Mammary epithelial cell (primary cell): ENCODE data around the gene ZNF292.

ENCODE experiments used
- EZH2 ChIP-seq: IDR thresholded peaks from 2 replicates; pipeline ENCODE4 v1.6.1; 2012; ENCODE audit warnings: low read length, inconsistent platforms, borderline replicate concordance
- TF ChIP-seq, protein P1 (sequence below), 2 donors: IDR thresholded peaks in 1 of 2; conservative IDR thresholded peaks in 1 of 2; 2 replicates each; pipeline ENCODE4 v1.5.1; 2011 to 2012; ENCODE audit warnings: inconsistent platforms in 2 of 2, low read length in 2 of 2, mild to moderate bottlenecking in 2 of 2, control low read depth in 1 of 2, low read depth in 1 of 2; ENCODE audit not compliant: insufficient read depth in 1 of 2; ENCODE audit errors: extremely low read depth in 1 of 2

- TF ChIP-seq, protein P1, sequence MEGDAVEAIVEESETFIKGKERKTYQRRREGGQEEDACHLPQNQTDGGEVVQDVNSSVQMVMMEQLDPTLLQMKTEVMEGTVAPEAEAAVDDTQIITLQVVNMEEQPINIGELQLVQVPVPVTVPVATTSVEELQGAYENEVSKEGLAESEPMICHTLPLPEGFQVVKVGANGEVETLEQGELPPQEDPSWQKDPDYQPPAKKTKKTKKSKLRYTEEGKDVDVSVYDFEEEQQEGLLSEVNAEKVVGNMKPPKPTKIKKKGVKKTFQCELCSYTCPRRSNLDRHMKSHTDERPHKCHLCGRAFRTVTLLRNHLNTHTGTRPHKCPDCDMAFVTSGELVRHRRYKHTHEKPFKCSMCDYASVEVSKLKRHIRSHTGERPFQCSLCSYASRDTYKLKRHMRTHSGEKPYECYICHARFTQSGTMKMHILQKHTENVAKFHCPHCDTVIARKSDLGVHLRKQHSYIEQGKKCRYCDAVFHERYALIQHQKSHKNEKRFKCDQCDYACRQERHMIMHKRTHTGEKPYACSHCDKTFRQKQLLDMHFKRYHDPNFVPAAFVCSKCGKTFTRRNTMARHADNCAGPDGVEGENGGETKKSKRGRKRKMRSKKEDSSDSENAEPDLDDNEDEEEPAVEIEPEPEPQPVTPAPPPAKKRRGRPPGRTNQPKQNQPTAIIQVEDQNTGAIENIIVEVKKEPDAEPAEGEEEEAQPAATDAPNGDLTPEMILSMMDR (conservative IDR thresholded peaks at IDR 0.05 in 1 of 2, IDR thresholded peaks at IDR 0.05 in 1 of 2; ENCODE audit: extremely low read depth in 1 of 2, insufficient read depth in 1 of 2, low read depth in 1 of 2, low read length in 2 of 2), result no peak
- TF ChIP-seq EZH2, result no peak
Measured at GRCh38 chr6:87126501-87126900, 28.9 kb upstream of the ZNF292 start.
